M059J (cell line): ENCODE results near the gene HECTD4. TPM values are rescaled to one million over a fixed set of nuclear protein-coding genes. Genes with fewer than 3 reads are reported as not detected.

ENCODE experiments used
- DNase-seq: peaks from one replicate; pipeline ENCODE4 v3.0.0-alpha.2; 2012; ENCODE audit warnings: low read depth
- total RNA-seq: library from RNA; depleted of rRNA; stranded (reverse); fragments of >200 nt; shearing (Covaris generic); gene quantifications from 2 replicates; pipeline ENCODE4 v1.2.3, GENCODE V29; 2014

Gene HECTD4
- total RNA-seq, 1 experiment from 2014 or later = 13.8 TPM

DNA sequence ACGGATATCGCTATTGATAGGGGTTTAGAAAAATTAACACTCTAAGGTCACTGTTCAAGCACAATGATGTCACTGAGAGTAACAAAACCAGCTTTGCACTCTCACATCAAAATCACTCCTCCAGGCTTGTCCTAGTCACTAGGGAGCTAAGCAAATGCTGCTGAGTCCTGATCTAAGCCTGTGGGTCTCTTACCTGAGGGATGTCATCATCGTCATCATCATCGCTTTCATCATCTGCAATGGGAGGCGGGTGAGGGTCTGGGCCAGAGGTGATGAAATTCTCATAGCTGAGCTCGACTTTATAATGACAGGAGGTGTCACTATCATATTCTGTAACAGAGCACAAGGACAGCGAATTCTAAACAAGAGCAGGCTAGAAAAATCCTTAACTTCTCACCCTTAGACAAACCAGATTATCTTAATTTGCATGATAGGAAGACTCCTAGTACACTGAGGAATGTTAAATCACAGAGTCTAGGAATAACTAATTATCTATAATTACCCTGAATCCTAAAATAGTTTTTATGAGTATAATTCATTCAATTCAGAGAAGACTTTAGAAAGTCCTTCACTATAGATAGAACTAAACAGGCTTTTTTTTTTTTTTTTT is 173.8 kb downstream of the HECTD4 start:
- DNase-seq = no peak

DNA sequence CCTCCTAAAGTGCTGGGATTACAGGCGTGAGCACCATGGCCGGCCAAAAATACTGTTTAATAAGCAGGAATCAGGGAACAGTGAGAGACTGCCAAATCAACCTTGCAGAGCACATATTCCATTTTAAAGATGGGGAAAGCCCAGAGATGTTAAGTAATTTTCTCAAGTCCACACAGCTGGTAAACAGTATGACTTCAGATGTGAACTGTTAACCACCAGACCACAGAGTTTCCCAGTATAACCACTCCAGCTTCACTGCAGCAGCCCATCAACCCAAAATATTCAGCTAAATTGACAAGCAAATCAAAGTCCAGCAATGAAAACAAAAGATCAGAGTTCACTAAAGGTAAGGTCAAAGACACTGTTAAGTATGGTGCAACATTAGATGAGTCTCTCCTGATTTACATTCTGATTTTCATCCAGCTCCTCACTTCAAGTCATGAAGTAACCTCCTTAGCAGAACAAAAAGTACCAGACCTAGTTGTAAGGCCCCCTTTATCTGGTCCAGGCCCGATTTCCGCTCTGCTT is 174.8 kb downstream of the HECTD4 start:
- DNase-seq = no peak

DNA sequence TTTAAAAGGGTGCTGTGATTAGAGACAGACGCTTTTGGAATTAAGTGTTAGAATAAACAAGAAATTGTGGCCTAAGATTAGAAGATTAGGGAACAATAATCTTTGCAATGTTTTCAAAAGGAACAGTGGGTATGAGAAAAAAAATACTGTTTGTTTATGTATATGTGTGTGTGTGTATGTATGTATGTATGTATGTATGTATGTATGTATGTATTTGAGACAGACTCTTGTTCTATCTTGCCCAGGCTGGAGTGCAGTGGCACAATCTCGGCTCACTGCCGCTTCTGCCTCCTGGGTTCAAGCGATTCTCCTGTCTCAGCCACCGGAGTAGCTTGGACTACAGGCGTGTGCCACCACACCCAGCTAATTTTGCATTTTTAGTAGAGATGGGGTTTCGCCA is 175.3 kb downstream of the HECTD4 start:
- no peak for DNase-seq

DNA sequence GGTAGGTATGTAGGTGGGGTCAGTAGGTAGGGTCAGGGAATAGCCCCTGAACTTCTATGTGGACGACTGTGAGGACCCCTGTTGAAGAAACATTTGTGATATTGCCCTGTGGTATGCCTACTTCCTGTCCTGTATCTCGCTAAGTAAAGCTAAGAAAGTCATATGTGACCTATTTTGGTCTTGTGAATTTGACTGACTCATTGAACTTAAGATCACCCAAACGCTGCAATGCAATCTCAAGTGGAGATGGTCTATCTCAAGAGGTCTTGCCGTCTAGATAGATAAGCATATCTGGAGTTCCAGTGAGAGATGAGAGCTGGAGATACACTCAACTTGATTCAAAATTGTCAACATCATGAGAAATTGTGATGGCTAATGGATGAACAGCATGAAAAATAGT is 183.1 kb downstream of the HECTD4 start:
- DNase-seq = no peak

DNA sequence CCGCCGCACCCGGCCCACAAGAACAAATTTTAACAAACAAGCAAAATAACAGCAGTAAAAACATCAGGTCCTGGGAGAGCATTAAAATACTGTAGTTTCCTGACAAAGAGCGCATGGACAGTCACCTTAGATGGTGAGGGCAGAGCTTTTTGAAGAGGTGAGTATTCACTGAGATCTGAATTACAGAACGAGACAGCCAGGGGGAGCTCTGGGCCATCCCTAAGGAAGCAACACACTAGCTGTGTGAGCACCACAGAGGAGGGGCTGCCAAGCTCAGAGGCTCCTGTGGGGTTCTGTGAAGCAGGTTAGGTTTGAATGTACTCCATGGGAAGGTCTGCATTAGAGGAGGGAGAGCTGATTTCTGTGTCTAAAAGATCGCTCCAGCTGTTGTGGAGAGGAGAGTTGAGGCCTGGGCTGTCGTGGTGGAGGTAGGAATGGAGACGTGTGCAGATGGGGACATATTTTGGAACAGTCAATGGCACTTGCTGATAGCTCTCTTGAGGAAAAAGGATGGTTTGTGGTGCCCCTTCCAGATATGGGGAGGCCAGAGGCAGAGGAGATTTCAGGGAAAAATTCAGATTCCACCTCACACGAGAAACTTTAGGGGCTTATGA is 184.0 kb downstream of the HECTD4 start:
- DNase-seq = peak; percentile 55

GRCh38 chr12:112196196-112196875 is 185.9 kb downstream of the HECTD4 start:
- no peak for DNase-seq

DNA sequence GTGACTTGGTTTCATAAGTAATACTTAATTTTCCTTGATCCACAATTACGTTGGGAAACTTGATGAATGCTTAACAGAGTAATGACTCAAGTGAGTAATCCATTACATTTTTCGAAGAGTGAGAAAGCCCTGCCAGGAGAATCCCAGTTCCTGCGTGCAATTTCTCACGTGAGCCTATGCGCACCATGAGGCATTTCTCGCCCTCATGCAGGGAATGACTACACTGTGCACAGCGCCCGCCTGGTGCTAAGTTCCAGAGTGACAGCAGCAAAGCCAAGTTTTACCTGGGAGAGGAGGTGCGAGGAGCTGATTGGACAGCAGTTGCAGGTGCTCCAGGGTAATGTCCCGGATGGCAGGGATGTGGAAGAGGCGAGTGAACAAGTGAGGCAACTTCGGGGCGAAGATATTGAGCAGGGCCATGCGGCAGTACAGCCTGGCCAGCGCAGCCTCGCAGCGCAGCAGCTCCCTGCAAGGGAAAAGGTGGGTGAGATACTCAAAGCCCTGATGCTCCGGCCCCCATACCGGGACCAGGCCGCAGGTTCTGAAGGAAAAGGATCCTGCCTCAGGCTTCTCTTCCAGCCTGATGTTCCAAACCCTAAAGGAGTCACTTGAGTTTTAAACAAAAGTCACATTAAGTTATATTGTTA is 187.5 kb downstream of the HECTD4 start:
- DNase-seq = no peak

DNA sequence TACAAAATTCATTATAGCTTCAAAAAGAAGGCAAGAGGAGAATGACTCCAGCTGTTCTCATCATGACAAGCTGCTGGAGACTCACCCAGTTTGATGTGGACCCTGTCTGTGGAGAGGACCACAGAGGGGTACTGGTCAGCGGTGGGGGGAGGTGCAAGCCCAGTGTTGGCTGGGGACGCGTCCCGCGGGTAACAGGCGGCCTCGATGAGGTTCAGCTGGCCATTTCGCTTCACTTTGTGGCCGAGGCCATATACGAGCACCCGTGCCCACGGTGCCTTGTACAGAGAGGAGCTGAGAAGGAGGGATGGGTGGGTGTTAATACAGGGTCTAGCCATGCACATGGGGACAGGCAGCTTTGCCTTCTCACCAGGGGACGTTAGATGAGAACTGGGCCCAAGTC is 189.8 kb downstream of the HECTD4 start:
- DNase-seq = no peak

DNA sequence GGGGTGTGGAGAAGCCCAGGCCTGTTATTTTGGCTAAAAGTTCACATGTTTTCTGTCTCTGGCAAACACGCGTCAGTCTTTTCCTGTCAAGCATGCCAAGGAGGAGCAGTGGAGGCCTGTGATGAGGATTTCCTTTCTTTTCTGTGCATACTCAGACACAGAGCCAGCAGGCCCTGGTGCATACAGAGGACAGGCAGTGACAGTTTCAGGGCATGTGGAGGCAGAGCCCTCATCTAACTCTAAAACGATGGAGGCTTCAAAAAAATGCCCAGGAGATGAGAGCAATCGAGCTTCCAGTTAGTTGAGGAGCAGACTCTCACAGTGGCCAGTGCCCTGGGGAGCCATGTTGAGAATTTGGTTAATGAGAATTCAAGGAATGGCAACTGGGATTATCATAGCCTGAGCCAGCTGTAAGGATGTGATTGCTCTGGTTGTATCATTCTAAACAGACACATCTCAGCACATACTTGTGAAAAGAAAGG is 190.3 kb downstream of the HECTD4 start:
- DNase-seq = no peak

GRCh38 chr12:112191201-112191600 is 191.0 kb downstream of the HECTD4 start:
- DNase-seq = no peak

- DNase-seq = no peak
These were observed 191.8 kb downstream of the HECTD4 start for GRCh38 chr12:112190231-112191025.

DNA sequence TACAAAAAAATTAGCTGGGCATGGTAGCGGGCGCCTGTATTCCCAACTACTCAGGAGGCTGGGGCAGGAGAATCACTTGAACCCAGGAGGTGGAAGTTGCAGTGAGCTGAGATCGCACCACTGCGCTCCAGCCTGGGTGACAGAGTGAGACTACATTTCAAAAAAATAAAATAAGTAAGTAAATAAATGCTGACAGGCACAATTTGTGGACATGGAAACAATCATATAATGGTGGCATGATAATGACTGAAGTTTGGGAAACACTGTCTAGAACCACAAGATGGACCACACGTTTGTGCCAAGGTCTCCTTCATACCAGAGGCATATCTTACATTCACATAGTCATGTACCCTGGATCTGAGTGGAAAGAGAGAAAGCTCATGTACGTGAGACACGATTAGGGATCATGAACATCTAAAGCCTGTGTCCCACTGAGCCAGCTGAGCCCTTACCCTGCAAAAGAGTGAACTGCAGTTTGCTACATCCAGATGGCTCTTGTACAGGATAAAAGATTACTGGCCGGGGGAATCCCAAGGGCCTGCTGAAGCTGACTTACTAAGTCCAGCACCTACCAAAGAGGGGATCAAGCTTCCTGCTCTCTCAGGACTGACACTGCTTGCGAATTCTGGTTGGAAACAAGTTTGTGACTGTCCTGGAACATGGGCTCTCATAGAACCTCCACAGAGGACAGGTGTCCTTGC is 194.0 kb downstream of the HECTD4 start:
- DNase-seq = no peak

GRCh38 chr12:112185093-112185923 is 196.9 kb downstream of the HECTD4 start:
- no peak for DNase-seq

- no peak for DNase-seq
These were observed 198.0 kb downstream of the HECTD4 start for GRCh38 chr12:112184056-112184887.

- DNase-seq = peak; percentile 49
These were observed 198.8 kb downstream of the HECTD4 start for GRCh38 chr12:112183141-112184021.

DNA sequence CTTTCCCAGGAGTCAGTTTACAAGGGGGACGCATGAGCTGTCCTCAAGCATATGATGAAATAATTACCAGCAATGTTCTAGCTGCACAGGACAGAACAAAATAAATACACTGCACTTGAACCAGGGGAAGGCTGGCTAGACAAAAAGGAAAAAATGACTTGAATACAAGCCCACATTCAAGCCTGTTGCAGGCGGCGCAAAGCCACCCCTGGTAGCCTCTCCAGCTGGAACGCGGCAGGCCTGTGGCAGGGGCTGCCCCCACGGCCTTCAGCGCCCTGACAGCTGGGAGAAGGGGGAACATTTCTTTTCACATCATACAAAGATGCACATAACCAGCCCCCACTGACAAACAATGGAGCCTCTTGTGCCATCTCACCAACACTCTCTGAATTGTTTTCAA is 199.7 kb downstream of the HECTD4 start:
- DNase-seq = no peak

GRCh38 chr12:112180422-112180821 is 201.8 kb downstream of the HECTD4 start:
- DNase-seq = no peak

DNA sequence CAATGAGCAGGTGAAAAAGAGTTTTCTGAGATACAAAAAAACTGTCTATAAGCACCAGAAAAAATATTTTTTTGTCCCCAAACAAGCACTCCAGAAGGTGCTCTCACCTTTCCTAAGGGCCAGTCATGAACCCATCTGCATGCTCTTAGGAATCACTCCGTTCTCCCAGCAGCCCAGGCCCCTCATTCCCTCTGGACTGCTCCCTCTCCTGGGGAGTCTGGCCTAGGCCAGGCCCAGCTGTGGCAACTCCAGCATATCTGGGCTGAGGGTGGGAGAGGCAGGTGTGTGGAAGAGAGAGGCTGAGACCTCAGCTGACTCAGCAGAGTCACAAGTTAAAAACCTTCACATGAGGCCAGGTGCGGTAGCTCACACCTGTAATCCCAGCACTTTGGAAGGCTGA is 202.3 kb downstream of the HECTD4 start:
- no peak for DNase-seq
